HG03196 (cell line): ENCODE measurements around the gene ZNF367.

Source experiments
- ATAC-seq: cut with Tn5 transposase; IDR thresholded peaks from one replicate; pipeline ENCODE4 v1.9.1; 2021; ENCODE audit not compliant: unreplicated experiment

ZNF367 gene

GRCh38 chr9:96437454-96437853, 19.3 kb upstream of the ZNF367 start:
- no peak for ATAC-seq

DNA sequence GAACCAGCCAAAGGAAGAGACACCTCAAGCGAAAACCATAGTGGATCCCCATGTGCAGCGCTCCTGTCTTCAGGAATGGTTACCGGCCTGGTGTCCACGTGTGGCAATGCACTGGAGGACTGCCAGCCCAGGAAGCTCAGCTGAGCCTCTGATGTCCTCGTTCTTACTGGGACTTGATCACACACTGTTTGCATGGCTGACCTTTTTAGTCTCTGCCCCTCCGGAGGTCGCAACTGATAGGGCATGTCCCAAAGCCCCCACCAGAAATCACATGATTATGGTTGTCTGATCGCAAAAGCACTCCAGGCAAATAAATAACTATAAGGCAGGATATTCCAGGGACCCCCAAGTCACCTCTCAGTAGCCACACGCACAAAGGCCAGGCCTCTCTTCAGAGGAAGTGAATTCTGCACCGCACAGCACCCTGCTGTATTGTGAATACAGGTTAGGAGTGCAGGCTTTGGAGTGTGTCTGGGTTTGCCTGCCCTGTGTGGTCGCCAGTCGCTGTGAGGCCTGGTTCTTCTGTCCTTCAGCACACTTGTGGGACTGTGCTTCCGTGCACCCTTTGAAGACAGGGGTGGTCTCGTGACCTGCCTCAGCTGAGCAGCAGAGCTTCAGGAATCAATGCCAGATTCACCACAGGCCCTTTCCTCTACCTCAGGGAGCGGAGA, 18.4 kb upstream of the ZNF367 start:
- no peak for ATAC-seq

GRCh38 chr9:96436063-96436455, 17.9 kb upstream of the ZNF367 start:
- ATAC-seq: no peak

- ATAC-seq: no peak
Observed at GRCh38 chr9:96435345-96435744, 17.2 kb upstream of the ZNF367 start.

DNA sequence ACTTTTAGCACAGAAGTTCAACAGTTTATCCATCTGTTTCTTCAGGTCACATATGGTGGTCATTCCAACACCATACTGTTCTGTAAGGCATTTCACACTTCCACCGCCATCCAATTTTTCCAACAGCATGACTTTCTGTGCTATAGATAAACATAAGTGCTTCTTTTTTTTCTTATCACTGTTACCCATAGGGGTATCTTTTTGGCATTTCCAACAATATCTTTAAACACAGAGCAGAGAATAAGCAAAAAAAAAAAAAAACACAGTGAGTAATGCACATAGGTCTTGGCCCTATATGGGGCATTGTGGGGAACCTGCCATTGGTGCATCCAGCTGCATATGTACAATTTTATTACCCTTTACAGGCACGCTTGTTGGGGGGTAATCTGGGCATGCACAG, 12.2 kb upstream of the ZNF367 start:
- no peak for ATAC-seq

GRCh38 chr9:96429732-96430131, 11.6 kb upstream of the ZNF367 start:
- ATAC-seq: no peak

DNA sequence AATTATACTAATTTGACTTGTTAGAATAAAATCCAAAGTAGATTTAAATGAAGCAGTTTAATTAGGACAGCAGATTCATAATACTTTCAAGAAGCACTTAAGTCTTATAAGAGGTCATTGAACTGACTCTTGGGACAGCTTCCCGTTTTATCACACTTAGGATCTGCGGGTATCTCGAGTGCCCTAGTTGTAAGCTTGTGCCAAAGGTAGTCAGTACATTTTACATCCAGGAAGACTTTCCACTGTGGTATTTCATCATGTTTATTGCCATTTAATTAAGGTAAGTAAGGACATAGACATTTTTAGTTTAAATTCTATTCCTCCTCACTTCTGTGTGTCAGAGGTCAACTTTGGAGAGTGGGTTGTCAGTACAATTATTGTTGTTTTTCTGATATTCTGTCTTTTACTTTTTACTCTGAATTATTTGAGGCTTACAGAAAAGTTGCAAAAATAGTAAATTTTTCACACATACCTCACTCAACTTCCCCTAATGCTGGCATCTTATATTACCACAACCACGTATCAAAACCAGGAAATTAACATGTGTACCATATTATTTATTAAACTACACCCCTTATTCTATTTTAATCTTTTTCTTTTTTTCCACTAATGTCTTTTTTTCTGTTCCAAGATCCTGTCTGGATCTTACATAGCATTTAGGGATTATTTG, 7.5 kb upstream of the ZNF367 start:
- ATAC-seq: no peak

DNA sequence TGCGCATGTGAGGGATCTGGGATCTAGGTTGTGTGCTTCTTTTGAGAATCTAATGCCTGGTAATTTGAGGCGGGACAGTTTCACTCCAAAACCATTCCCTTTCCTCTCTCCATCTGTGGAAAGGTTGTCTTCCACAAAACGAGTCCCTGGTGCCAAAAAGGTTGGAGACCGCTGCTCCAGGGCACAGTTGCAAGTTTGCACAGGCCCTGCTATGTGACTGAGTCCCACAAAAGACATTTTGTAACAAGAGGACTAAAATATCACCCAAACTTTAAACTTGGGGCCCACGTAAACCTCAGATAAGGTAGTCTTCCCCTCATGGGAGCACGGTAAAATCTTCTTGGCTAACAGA, 5.8 kb upstream of the ZNF367 start:
- no peak for ATAC-seq

DNA sequence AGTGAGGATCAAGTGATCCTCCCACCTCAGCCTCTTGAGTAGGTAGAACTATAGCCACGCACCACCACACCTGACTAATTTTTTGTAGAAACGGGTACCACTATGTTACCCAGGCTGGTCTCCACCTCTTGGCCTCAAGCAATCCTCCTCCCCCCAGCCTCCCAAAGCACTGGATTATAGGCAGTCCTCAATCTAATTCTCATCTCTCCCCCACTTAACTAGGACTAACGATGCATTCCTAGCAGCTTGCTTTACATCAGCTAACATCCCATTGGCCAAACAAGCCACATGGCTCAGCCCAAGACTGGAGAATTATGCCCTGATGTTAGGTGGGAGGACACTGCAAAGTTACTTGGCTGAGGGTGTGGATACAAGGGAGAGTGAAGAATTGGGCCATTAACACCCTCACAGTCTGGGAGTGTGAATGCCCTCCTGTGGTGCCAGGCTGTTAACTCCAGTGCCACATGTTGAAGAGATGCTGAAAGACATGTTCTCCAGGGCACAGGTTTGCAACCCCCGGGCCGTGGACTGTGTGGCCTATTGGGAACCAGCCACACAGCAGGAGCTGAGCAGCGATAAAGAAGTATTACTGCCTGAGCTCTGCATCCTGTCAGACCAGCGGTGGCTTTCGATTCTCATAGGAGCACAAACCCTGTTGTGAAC, 5.3 kb upstream of the ZNF367 start:
- ATAC-seq: no peak

DNA sequence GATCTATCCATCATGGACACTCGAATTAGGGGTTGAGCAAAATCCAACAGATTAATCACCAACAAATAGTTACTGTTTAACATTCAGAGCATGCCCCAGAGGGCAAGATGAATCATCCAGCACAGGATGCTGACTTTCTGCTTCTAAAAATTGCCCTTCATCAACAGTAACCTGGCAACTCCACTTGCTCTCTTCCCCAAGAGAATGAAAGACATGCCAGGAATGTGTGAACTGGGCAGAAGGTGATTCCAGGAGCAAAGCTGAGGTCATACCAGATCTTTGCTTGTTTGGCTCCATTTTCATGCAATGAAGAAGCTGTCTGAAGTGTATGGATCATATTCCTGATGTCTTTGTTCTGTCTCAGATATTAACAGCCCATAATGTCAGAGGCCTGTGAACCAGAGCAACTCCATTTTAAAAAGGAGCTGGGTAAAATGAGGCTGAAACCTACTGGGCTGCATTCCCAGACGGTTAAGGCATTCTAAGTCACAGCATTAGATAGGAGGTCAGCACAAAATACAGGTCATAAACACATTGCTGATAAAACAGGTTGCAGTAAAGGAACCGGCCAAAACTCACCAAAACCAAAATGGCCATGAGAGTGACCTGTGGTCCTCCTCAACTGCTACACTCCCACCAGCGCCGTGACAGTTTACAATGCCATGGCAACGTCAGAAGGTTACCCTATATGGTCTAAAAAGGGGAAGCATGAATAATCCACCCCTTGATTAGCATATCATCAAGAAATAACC, 2.5 kb upstream of the ZNF367 start:
- ATAC-seq: no peak

DNA sequence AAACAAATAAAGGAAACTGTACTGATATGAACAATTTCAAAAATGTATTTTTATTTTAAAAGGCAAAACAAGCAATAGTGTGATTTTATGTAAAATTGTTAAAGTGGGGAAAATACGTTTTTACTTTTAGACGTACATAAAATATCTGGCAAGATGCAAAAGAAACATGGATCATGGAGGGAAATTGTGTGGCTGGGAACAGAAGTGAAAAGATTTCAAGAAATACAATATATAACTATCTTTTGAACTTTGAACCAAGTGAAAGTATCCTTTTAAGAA, 1.5 kb upstream of the ZNF367 start:
- ATAC-seq: no peak

DNA sequence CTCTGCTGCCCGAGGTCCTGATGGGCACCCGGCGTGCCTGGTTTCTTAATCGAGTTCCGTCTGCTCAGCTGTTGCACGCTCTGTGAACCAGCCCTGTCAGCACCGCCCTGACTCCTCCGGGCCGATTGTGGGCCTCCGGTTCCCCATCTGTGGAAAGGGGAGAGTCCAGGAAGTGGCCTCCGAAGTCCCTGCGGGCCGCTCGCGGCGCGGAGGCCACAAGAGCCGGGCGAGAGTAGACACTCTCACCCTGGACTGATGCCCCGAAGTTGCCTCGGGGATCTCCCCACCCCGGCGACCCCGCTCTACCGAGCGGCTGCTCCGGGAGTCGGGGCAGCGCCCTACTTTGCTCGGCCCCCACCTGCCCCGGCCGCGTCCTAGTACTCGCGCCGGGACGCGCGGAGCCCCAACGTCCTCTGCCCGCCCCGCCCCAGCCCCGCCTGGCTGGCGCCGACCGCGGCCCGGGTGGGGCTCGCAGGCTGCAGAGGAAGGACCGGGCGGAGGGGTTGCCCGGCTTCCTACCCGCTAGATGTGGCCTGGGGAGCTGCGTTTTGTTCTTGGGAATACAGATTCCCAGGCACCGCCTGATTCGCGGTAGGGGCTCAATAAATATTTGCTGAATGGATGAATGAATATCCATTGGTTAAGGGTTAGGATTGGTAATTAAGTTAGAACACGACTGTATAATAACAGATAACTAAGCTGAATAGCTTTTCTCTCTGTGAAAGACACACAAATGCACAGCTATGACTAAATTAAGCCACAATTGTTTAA, 935 bp upstream of the ZNF367 start:
- ATAC-seq: peak; percentile 32

DNA sequence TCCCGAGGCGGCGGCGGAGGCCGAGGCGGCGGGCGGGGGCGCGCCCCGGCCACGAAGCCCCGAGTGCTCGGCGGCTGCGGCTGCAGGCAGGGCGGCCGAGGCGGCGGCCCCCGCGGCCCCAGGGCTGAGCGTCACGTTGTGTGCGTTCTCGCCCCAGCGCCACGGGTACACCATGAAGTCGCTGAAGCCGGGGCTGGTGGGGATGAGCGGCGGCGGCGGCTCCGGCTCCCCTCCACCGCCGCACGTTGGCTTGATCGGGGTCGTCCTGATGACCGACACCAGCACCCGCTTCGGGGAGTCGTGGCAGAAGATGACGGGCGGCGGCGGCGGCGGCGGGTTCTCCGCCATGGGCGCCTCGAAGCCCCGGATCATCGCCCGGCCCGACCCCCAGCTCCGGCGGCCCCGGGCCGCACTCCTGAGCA, 498 bp downstream of the ZNF367 start:
- ATAC-seq: no peak

DNA sequence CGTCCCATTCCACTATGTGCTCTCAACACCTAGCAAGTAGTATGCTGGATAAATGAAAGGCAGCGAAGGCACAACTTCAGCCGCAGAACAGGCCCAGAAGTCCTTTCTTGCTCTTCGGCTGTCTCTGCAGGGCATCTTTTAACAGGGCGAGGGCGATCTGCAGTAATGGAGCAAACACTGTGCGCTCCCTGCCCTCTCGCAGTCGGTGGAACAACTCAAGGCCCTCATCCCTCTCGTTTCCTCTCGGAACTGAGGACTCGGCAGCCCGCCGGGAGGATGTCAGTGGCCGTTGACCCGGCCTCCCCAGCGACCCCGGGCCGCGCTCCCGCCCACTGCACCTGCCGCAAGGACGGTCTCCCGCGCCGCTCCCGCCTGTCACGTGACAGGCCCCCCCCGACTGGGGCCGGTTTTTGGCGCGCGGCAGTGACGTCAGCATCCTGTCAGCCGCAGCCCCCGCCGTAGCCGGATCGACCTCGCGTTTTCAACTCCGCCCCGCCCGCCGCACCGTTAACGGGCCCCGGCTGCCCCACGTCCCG, 1.1 kb downstream of the ZNF367 start:
- peak; percentile 24 for ATAC-seq

DNA sequence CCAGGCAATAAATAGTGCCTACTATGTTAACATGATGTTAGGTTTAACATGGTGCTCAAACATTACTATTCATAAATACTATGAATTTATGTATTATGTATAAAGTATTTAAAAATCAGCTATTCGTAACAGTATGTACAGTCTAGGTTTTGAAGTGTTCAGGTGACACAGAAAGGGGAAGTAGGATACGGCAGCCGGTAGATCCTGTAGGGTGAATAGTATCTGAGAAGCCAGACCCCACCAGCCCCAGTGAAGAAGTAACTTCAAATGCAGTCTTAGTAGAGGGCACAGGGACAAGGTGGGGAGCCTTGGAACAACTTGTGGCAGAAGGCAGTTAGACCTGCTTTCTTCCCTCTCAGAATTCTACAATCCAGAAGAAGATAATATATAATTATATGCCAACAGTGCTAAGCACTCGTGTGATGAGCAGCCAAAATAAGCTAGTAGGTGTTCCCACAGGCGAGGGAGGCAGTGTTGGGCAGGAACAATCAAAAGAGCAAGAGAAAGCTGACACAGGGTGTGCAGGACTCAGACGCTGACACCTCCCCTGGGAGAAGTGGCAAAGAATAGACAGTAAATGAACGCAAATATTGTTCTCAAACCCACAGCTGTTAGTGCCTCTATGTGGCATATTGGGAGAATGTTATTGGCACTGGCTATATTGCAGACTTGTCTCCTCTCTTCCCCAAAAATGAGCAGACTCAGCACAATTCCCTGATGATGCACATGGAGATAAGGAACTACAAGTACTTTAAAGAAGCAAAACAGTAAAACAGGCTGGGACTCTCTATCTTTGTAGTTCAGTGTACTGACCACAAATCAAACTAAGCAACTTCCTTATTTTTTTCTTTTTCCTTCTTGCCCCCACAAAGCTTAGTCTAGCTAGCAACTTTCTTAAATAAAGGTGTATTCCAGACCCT, 4.6 kb downstream of the ZNF367 start:
- peak; percentile 23 for ATAC-seq

- ATAC-seq: no peak
Observed at GRCh38 chr9:96412174-96412913, 5.8 kb downstream of the ZNF367 start.

DNA sequence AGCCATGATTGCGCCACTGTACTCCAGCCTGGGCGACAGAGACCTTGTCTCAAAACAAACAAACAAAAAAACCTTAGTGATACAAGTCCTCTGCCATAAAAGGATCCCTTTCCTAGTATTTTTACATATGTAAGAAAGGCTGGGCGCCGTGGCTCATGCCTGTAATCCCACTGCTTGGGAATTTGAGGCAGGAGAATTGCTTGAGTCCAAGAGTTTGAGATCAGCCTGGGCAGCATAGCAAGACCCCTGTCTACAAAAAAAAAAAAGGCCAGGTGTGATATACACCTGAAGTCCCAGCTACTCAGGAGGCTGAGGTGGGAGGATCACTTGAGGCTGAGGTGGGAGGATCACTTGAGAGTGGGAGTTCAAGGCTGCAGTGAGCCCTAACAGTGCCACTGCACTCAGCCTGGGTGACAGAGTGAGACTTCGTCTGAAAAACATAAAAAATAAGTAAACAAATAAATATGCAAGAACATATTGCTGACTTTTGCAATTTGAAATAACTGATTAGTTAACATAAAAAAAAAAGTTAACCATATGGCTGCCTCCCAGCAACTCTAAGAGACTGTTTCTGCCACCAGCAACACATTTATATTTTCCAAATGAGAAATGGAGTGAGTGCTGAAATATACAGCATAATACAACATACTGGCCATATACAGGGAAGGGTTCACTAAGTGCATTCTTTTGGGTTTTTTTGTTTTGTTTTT, 6.9 kb downstream of the ZNF367 start:
- ATAC-seq: no peak

- no peak for ATAC-seq
Observed at GRCh38 chr9:96408409-96409280, 9.5 kb downstream of the ZNF367 start.
